HG02763 (cell line): ENCODE measurements around the gene SLC9A1.

Source experiments
- ATAC-seq: cut with Tn5 transposase; IDR thresholded peaks from one replicate; pipeline ENCODE4 v1.9.1; 2021; ENCODE audit warnings: mild to moderate bottlenecking, moderate library complexity; ENCODE audit not compliant: unreplicated experiment

The SLC9A1 gene

GRCh38 chr1:27108588-27108987, 46.3 kb downstream of the SLC9A1 start:
- no peak for ATAC-seq

- no peak for ATAC-seq
These were observed 48.2 kb downstream of the SLC9A1 start for GRCh38 chr1:27106561-27107323.

GRCh38 chr1:27105018-27105417, 49.9 kb downstream of the SLC9A1 start:
- ATAC-seq = no peak

GRCh38 chr1:27103498-27103897, 51.4 kb downstream of the SLC9A1 start:
- no peak for ATAC-seq

- ATAC-seq = peak; percentile 37
These were observed 52.0 kb downstream of the SLC9A1 start for GRCh38 chr1:27102707-27103468.

GRCh38 chr1:27102134-27102706, 52.7 kb downstream of the SLC9A1 start:
- ATAC-seq = no peak

- no peak for ATAC-seq
These were observed 53.2 kb downstream of the SLC9A1 start for GRCh38 chr1:27101696-27102095.

GRCh38 chr1:27101054-27101491, 53.9 kb downstream of the SLC9A1 start:
- no peak for ATAC-seq

GRCh38 chr1:27100335-27101053, 54.4 kb downstream of the SLC9A1 start:
- no peak for ATAC-seq

- no peak for ATAC-seq
These were observed 55.2 kb downstream of the SLC9A1 start for GRCh38 chr1:27099587-27100334.

GRCh38 chr1:27099135-27099586, 55.8 kb downstream of the SLC9A1 start:
- no peak for ATAC-seq

GRCh38 chr1:27098431-27099134, 56.3 kb downstream of the SLC9A1 start:
- no peak for ATAC-seq

GRCh38 chr1:27097484-27097917, 57.4 kb downstream of the SLC9A1 start:
- no peak for ATAC-seq

GRCh38 chr1:27095576-27095975, 59.3 kb downstream of the SLC9A1 start:
- ATAC-seq = no peak

GRCh38 chr1:27092888-27093287, 62.0 kb downstream of the SLC9A1 start:
- ATAC-seq = no peak

- no peak for ATAC-seq
These were observed 64.0 kb downstream of the SLC9A1 start for GRCh38 chr1:27090911-27091310.

- ATAC-seq = no peak
These were observed 67.3 kb downstream of the SLC9A1 start for GRCh38 chr1:27087371-27088220.

- no peak for ATAC-seq
These were observed 68.3 kb downstream of the SLC9A1 start for GRCh38 chr1:27086628-27087027.

GRCh38 chr1:27086026-27086425, 68.9 kb downstream of the SLC9A1 start:
- no peak for ATAC-seq
